Mammary epithelial cell (primary cell): ENCODE data around the gene MISFA.
"Not testable (repeated sequence)": the region's sequence is repeated elsewhere in the genome, so short reads cannot be mapped to it uniquely, and the experiment has no call there.

Experiments
- CTCF ChIP-seq, 2 donors: IDR thresholded peaks in 1 of 2; conservative IDR thresholded peaks in 1 of 2; 2 replicates each; pipeline ENCODE4 v1.5.1; 2011 to 2012; ENCODE audit warnings: inconsistent platforms in 2 of 2, low read length in 2 of 2, mild to moderate bottlenecking in 2 of 2, control low read depth in 1 of 2, low read depth in 1 of 2; ENCODE audit not compliant: insufficient read depth in 1 of 2; ENCODE audit errors: extremely low read depth in 1 of 2
- EZH2 ChIP-seq: IDR thresholded peaks from 2 replicates; pipeline ENCODE4 v1.6.1; 2012; ENCODE audit warnings: low read length, inconsistent platforms, borderline replicate concordance

DNA sequence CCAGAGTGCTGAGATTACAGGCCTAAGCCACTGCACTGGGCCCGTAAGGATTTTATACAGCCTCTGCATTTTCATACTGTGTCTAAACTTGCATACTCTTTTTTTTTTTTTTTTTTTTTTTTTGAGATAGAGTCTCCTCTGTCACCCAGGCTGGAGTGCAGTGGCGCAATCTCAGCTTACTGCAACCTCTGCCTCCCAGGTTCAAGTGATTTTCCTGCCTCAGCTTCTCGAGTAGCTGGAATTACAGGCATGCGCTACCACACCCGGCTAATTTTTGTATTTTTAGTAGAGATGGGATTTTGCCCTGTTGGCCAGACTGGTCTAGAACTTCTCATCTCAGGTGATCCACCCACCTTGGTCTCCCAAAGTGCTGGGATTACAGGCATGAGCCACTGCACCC, 5.5 kb upstream of the MISFA start:
- TF ChIP-seq CTCF (conservative IDR thresholded peaks at IDR 0.05 in 1 of 2, IDR thresholded peaks at IDR 0.05 in 1 of 2; ENCODE audit: extremely low read depth in 1 of 2, insufficient read depth in 1 of 2, low read depth in 1 of 2, low read length in 2 of 2); EZH2: not testable (repeated sequence)
